Renal cortex interstitium (tissue), 15 donors: ENCODE results near the gene FKBP3. TPM values are rescaled to one million over a fixed set of nuclear protein-coding genes. Genes with fewer than 3 reads are reported as not detected.
"Not testable (repeated sequence)": the region's sequence is repeated elsewhere in the genome, so short reads cannot be mapped to it uniquely, and the experiment has no call there.

ENCODE experiments used
- DNase-seq, 11 donors: peaks; one replicate each; pipeline ENCODE4 v3.0.0-alpha.2; 2013; ENCODE audit warnings: low read depth in 9 of 11, low spot score in 4 of 11; ENCODE audit errors: extremely low read depth in 1 of 11
- long read RNA-seq, 16 experiments: transcript quantifications; one replicate each; lab custom pipeline, GENCODE V29; 2026
- polyA plus RNA-seq, 3 donors: library from polyadenylated mRNA; unstranded; fragments of 120-200 nt; gene quantifications; one replicate each; pipeline ENCODE4 v1.2.1, GENCODE V29; 2013; ENCODE audit not compliant: insufficient read length in 3 of 3

FKBP3 gene
- 100 to 1,000 TPM; 118 to 147 (median 122) TPM for polyA plus RNA-seq
- long read RNA-seq, donor 1, transcript FKBP3-202 (7 exons, 1,346 nt) = major isoform, 35 of 80 reads
- long read RNA-seq, donor 1, partial matches to known transcripts = 43 of 80 reads
- long read RNA-seq, donor 1, other reads (novel, unspliced or antisense) = 0 of 80 reads
- long read RNA-seq, donor 2, transcript FKBP3-202 (7 exons, 1,346 nt) = major isoform, 31 of 89 reads
- long read RNA-seq, donor 2, partial matches to known transcripts = 56 of 89 reads
- long read RNA-seq, donor 2, other reads (novel, unspliced or antisense) = 0 of 89 reads
- long read RNA-seq, donor 3, transcript FKBP3-202 (7 exons, 1,346 nt) = major isoform, 73 of 107 reads
- long read RNA-seq, donor 3, partial matches to known transcripts = 32 of 107 reads
- long read RNA-seq, donor 3, other reads (novel, unspliced or antisense) = 0 of 107 reads
- long read RNA-seq, donor 4, transcript FKBP3-202 (7 exons, 1,346 nt) = major isoform, 38 of 73 reads
- long read RNA-seq, donor 4, partial matches to known transcripts = 31 of 73 reads
- long read RNA-seq, donor 4, other reads (novel, unspliced or antisense) = 0 of 73 reads
- long read RNA-seq, donor 5 = 0 reads
- long read RNA-seq, donor 6, transcript FKBP3-202 (7 exons, 1,346 nt) = major isoform, 31 of 73 reads
- long read RNA-seq, donor 6, partial matches to known transcripts = 38 of 73 reads
- long read RNA-seq, donor 6, other reads (novel, unspliced or antisense) = 0 of 73 reads
- long read RNA-seq, donor 7, transcript FKBP3-202 (7 exons, 1,346 nt) = major isoform, 59 of 117 reads
- long read RNA-seq, donor 7, partial matches to known transcripts = 56 of 117 reads
- long read RNA-seq, donor 7, other reads (novel, unspliced or antisense) = 0 of 117 reads
- long read RNA-seq, donor 8 = 0 reads
- long read RNA-seq, donor 9, transcript FKBP3-202 (7 exons, 1,346 nt) = major isoform, 44 of 66 reads
- long read RNA-seq, donor 9, partial matches to known transcripts = 21 of 66 reads
- long read RNA-seq, donor 9, other reads (novel, unspliced or antisense) = 0 of 66 reads
- long read RNA-seq, donor 10, transcript FKBP3-202 (7 exons, 1,346 nt) = major isoform, 52 of 99 reads
- long read RNA-seq, donor 10, partial matches to known transcripts = 46 of 99 reads
- long read RNA-seq, donor 10, other reads (novel, unspliced or antisense) = 0 of 99 reads
- long read RNA-seq, donor 11, transcript FKBP3-202 (7 exons, 1,346 nt) = major isoform, 40 of 64 reads
- long read RNA-seq, donor 11, partial matches to known transcripts = 22 of 64 reads
- long read RNA-seq, donor 11, other reads (novel, unspliced or antisense) = 0 of 64 reads
- long read RNA-seq, donor 12, transcript FKBP3-202 (7 exons, 1,346 nt) = major isoform, 22 of 54 reads
- long read RNA-seq, donor 12, partial matches to known transcripts = 30 of 54 reads
- long read RNA-seq, donor 12, other reads (novel, unspliced or antisense) = 0 of 54 reads
- long read RNA-seq, donor 13 = 0 reads
- long read RNA-seq, donor 14, transcript FKBP3-202 (7 exons, 1,346 nt) = major isoform, 54 of 99 reads
- long read RNA-seq, donor 14, partial matches to known transcripts = 45 of 99 reads
- long read RNA-seq, donor 14, other reads (novel, unspliced or antisense) = 0 of 99 reads
- long read RNA-seq, donor 15, transcript FKBP3-202 (7 exons, 1,346 nt) = major isoform, 18 of 26 reads
- long read RNA-seq, donor 15, partial matches to known transcripts = 8 of 26 reads
- long read RNA-seq, donor 15, other reads (novel, unspliced or antisense) = 0 of 26 reads
- long read RNA-seq, donor 16, transcript FKBP3-202 (7 exons, 1,346 nt) = major isoform, 113 of 212 reads
- long read RNA-seq, donor 16, transcript FKBP3-203 (3 exons, 704 nt) = minor isoform, 14 of 212 reads
- long read RNA-seq, donor 16, partial matches to known transcripts = 80 of 212 reads
- long read RNA-seq, donor 16, other reads (novel, unspliced or antisense) = 5 of 212 reads

DNA sequence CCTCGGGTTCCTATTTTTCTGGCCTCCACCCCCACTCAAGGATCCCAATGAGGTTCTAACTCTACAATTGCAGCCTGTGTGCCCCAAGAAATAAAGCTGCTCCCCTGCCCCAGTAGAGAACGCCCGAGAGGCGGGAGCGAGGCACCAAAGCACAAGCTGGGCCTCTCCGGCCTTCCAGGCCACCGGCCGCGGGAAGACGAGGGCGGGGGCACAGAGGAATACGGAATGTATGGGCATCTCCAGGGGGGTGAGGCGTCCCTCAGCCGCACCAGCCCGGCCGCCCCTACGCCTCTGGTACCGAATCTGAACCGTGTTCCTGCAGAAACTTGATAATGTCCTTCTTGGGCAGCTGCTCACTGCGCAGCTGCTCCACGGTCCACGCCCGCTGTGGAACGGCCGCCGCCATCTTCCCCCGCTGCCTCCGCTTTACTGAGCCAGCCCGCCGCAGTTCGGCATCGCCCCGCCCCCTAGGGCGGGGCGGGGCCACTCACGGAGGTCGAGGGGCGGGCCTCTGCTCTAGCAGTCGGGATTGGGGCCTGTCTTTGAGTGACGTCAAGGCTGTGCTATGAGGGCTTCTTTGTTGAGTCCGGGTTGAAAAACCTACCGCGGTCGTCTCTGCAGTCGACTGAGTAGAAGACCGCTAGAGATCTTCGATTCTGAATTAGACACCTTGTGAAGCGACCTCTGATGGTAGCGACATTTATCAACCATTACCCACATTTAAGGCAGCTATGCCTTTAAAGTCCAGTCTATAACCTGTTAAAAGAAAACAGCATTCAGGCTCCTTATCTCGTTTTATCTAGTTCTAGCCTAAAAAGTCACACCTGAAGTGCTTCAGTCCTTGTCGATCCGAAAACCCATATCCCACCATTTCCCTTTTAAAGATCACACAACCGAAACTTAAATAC is at the start of gene FKBP3:
Gene FKBP3, minus strand, starts transcription at position 431 of the 908 bp plus-strand sequence. Its CDS starts 25 bp downstream, at position 406.
- peak; percentile 93 to 98 (median 95) for DNase-seq

DNA sequence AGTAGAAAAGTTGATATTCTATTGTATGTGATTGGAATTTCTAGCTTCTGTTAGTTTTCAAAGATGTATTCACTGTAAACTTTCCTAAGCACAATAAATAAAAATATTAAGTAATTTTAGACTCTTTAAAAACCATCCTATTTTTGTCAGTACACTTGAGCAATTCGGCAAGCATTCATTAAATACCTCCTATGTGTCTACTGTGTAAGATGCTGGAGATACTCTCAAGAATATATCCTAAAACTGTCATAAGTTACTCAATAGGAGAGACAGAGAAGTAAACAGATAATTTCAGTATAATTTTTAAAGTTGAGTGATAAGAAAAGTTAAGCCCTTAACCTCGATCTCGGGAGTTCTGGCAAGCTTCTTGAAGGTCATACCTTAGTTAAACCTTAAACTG is 47.5 kb upstream of the FKBP3 start:
- no peak for DNase-seq

DNA sequence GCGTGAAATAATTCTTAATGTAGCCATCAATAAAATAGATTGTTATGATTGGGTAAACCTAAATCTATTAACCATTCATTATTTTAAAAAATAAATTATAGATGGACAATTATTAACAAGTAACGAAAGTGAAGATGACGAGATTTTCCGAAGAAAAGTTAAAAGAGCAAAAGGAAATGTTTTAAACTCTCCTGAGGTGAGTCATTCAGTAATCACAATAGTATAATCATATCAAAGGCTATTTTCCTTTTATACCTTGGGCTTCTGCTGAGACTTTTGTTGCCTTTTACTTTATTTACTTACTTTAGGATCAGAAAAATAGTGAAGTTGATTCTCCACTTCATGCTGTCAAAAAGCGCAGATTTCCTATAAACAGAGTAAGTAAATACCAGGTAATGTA is 47.0 kb upstream of the FKBP3 start:
- DNase-seq = no peak

DNA sequence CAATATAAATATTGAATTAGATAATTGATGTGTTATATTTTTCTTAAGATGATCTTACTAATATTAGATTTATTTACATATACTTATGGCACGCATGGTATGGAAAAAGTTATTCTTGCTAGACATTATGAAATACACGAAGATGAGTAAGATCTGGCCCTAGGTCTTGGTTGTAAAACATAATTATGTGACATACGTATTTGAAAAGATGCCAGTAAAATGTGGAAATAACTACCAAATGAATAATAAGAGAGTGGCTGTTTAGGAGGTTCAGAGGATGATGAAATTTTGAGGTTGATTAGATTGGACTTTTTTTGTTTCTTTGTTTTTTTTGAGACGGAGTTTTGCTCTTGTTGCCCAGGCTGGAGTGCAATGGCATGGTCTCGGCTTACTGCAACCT is 42.8 kb upstream of the FKBP3 start:
- DNase-seq = no peak

DNA sequence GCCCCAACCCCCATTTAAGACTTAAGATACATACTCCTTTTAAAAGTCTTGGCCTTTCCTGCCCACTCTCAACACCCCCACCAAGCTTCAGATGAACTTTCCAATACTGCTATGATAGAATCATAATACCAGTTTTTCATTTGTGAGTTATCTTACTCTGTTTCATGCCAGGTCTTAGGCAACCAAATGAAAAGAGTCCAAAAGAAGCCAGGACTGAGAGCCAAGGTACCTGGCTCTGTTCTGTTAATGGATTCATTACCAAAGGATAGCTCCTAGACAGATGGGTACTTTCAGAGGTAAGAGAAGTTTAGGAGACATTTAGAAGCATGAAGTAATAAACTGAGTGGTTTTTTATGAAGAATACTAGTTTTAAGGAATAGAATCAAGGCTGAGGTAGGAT is 35.6 kb upstream of the FKBP3 start:
- DNase-seq = no peak

DNA sequence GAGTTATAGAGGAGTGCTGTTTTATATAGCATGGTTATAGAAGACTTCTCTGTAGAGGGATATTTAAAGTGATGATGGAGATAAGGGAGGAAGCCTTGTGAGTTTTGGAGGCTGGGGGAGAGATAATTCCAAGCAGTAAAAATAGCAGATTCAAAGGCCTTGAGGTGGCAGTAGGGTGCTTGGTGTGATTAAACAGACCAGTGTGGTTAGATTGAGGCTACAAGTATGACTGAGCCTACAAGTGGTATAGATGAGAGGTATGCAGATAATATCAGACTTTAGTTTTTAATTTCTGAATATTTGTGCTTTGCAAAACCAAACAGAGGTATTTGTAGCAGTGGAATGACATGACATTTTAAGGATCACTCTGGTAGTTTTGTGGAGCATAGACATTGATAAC is 21.8 kb upstream of the FKBP3 start:
- no peak for DNase-seq

DNA sequence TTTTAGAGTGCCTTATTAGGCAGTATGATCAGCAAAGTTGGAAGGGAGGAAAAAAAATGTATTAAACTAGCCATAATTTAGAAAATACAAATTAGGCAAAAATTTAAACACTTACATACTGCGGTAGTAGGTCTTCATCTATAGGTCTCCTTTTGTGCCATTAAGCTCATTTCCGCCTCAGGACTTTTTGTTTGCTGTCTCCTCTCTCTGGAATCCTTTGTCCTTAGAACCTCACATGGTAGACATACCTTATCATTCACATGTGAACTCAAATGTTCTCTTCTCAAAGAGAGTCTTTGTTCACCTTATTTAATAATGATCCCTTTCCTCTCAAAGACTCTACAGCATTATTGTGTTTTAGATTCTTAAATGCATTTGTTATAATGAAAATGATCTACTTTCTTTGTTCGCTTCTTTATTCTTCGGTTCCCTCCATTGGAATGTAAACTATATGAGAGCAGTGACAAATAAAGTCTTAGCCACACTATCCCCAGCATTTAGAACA is 16.2 kb upstream of the FKBP3 start:
- DNase-seq = no peak

DNA sequence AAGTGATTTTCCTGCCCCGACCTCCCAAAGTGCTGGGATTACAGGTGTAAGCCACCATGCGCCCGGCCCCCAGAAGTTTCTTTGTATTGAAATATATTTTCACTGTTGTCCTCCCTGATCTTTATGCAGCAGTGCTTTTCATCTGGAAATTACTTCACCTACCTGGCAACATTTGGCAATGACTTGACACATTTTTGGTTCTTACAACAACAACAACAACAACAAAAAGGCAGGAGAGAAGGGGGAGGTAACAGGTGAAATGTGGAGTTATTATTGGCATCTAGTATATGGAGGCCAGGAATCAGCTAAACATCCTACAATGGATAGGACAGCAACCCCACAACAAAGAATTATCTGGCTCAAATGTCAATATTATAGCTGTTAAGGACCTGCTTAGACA is 15.3 kb upstream of the FKBP3 start:
- no peak for DNase-seq

DNA sequence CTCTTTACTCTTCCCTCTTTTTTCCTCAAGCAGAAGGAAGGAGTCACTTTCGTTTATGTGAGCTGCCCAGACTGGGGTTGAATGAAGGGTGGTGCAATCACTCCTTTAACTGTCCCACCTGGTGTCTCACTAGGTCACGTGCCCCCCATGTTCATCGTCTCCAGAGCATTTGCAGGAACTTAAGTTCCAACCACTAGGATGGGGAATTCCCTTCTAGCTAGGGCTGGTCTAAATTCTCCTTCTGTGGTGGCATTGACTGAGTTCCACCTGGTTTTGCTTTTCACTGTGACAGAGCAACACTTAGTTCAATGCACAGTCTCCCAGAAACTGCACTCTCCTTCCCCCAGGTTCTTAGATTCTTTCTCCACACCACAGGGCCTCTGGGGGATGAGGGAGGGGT is 10.9 kb upstream of the FKBP3 start:
- no peak for DNase-seq

DNA sequence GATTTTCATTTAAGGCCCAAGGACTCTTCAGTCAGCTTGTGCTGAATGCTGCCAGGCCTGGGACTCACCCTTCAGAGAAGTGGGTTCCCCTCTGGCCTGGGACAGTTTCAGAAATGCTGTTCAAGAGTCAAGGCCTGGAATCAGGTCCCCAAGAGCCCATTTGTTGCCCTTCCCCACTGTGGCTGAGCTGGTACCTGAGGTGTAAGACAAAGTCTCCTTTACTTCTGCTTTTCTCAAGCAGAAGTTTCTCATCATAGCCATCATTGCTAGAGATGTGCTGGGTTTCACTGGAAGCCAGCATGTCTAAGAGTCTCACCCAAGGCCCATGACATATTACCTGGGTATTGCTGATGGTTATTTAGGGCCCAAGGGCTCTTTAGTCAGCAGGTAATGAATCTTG is 10.4 kb upstream of the FKBP3 start:
- DNase-seq = no peak

DNA sequence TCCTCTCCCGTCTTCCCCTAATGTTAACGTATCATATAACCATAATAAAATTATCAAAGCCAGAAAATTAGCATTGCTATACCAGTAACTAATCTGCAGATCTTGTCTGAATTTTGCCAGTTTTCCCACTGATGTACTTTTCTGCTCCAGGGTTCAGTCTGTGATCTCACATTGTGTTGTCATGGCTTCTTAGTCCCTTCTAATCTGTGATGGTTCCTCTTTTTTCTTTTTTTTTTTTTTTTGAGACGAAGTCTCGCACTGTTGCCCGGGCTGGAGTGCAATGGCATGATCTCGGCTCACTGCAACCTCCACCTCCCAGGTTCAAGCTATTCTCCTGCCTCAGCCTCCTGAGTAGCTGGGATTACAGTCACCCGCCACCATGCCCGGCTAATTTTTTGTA is 7.8 kb upstream of the FKBP3 start:
- DNase-seq = not testable (repeated sequence)

DNA sequence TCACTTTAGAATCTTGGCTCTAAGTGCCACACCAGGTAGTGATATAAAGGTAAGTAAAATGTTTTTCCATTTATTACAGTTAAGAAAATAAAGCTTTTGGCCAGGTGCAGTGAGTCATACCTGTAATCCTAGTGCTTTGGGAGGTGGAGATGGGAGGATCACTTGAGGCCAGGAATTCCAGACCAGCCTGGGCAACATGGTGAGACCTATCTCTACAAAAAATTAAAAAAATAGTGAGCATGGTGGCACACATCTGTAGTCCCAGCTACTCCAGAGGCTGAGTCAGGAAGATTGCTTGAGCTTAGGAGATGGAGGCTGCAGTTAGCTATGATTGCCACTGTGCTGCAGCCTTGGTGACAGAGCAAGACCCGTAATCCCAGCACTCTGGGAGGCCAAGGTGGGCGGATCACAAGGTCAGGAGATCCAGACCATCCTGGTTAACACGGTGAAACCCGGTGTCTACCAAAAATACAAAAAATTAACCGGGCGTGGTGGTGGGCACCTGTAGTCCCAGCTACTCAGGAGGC is 6.4 kb upstream of the FKBP3 start:
- no peak for DNase-seq

DNA sequence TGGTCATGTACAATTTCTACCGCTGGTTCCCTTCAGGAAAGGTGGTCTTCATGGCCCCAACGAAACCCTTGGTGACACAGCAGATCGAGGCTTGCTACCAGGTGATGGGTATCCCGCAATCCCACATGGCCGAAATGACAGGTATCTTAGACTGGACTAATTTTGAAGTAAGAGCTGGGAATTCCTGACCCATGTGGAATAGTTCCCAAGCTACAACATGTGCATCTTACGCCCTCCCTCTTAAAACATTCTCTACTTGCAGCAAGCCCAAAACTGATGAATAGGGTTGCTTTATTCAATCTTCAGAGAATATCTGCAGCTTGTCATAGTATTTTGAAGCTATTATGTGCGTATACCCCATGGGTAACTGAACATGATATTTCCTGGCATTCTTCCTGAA is 2.1 kb upstream of the FKBP3 start:
- no peak for DNase-seq

DNA sequence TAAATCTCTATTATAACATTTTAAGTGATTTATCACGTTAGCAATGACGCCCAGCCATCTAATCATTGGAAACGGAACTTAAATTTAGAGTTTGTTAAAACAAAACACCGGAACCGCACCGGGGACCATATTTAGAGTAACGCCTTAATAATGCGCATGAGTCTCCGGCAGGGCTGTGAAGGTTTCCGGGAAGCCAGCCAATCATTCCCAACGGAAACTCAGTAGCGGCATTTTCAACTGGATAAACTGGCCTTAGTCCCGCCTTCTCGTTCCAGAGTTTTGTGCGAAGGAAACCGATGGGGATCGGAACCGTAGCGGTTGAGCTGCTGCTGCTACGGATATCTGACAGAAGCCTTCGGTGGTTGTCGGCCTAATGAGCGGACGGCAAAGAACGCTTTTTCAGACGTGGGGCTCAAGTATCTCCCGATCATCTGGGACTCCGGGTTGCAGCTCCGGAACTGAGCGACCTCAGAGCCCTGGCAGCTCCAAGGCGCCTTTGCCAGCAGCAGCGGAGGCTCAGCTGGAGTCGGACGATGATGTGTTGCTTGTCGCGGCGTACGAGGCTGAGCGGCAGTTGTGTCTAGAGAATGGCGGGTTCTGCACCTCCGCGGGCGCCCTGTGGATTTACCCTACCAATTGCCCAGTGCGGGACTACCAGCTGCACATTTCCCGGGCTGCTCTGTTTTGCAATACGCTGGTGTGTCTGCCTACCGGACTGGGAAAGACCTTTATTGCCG is 1.5 kb upstream of the FKBP3 start, which contains the start of gene FANCM:
Gene FANCM, plus strand, starts transcription at position 272 of the 737 bp plus-strand sequence. Its CDS starts 102 bp downstream, at position 374.
- DNase-seq = peak; percentile 92 to 99 (median 96)

DNA sequence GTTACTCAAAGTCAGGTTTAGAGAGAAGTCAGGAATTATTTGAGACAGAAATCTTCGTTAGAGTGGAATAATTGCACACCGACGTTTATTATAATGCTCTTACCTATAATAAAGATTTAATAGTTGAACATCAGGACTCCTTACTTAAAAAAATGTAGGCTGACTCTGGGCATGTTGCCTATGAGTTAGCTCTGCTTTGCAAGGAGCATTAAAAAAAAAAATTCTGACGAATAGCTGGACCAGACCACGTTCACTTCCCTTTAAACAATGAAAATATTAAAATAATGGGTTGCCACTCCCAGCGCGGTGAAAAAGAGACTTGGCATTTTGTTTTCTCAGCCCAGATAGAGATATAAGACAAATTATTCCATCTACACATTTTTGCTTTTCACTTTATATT is 875 bp upstream of the FKBP3 start:
- peak in 7 of 11 donors; percentile 3 to 32 (median 14) for DNase-seq

DNA sequence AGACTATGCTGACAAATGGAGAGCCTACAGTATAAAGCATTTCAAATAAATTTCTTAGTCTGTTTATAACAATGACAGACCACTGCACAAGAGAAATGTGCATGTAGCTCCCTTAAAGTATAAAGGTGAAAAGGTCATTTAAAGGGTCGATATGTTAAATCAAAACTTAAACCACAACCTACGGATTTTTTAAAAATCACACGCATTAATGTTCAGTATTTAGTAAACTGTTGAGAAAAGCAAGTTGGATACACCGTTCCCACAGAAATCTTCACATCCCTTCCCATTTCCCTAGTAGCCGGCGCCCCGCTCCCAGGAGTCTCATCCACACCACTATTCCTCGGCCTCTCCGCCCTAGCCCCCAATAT is 614 bp downstream of the FKBP3 start:
- peak in 1 of 11 donors; percentile 4 for DNase-seq
